ENCODE results near the gene BEAN1. TPM values are rescaled to one million over a fixed set of nuclear protein-coding genes. Genes with fewer than 3 reads are reported as not detected.

BEAN1 gene
- total RNA-seq, 1 donor from 2014 or later: 6.7 TPM

DNA sequence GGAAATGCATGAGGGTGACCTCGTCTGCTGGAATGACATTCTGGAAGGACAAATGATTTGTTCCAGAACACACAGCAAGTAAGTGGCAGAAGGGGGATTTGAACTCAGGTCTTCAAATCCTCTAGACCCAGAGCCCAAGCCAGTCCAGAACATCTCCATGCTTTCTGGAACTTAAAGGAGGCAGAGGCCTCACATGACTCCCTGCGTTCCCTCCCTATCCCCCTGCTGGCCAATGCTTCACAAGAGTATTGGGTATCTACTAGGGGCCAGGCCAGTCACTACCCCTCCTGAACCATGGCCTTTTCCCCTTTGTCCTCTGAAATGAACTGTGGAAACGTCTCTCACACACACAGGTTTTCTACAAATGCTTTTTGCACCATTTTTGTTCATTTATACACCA lies 7.6 kb upstream of the BEAN1 start:
- DNase-seq (ENCODE audit: low read depth): no peak
- TF ChIP-seq, protein P1, sequence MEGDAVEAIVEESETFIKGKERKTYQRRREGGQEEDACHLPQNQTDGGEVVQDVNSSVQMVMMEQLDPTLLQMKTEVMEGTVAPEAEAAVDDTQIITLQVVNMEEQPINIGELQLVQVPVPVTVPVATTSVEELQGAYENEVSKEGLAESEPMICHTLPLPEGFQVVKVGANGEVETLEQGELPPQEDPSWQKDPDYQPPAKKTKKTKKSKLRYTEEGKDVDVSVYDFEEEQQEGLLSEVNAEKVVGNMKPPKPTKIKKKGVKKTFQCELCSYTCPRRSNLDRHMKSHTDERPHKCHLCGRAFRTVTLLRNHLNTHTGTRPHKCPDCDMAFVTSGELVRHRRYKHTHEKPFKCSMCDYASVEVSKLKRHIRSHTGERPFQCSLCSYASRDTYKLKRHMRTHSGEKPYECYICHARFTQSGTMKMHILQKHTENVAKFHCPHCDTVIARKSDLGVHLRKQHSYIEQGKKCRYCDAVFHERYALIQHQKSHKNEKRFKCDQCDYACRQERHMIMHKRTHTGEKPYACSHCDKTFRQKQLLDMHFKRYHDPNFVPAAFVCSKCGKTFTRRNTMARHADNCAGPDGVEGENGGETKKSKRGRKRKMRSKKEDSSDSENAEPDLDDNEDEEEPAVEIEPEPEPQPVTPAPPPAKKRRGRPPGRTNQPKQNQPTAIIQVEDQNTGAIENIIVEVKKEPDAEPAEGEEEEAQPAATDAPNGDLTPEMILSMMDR (IDR thresholded peaks at IDR 0.05; ENCODE audit: insufficient read depth, low read length, poor library complexity, severe bottlenecking): peak; percentile 15

DNA sequence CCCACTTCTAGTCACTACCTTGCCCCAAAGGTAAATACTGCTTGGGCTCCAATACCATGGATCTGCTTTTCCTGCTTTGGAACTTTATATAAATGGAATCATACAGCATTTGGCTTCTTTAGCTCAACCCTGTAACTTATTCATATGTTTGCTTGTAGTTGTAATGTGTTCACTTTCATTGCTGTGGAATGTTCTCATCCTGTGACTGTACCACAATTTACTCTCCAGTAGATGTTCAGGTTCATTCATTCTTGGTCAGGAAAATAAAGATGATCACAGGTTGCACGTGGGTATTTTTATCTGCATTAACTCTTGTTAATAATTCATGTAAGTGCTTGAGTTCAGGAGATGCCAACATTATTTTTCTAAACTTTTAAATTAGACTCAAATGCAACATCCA lies 6.7 kb upstream of the BEAN1 start:
- Histone ChIP-seq H3K4me3 (ENCODE audit: low read depth, low read length) (no peak overlapping the region), H3K27me3 (ENCODE audit: control insufficient read depth, insufficient read depth, low read length) (no peaks in the 10 kb centered on the region), H3K36me3 (ENCODE audit: control insufficient read depth, insufficient read depth, low read length) (no peaks in the 10 kb centered on the region)
- TF ChIP-seq, protein P1 (IDR thresholded peaks at IDR 0.05; ENCODE audit: insufficient read depth, low read length, poor library complexity, severe bottlenecking): no peak
- no peak for DNase-seq (ENCODE audit: low read depth)

More for the DNA sequence above, 7.6 kb upstream of the BEAN1 start:
- no peaks in the 10 kb centered on the region for H3K36me3 ChIP-seq (ENCODE audit: control insufficient read depth, insufficient read depth, low read length)
- H3K4me3 ChIP-seq (ENCODE audit: low read depth, low read length): no peak overlapping the region
- H3K27me3 ChIP-seq (ENCODE audit: control insufficient read depth, insufficient read depth, low read length): no peaks in the 10 kb centered on the region

DNA sequence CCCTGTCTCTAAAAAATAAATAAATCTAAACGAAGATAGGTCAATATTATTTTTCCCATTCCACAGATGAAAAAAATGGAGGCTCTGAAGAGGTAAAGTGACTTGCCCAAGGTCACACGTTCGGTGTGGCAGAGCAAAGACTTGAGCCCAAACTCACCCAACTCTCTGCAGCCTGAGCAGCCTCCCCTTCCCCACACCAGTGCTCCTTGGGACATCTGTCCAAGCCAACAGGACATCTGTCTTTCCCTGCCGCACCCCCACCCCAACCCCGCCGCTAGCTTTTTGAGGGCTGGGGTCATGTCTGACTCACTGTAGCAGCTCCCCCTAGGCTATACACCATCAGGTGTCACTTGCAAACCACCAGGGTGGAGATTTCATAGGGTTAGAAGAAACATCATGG lies 5.2 kb upstream of the BEAN1 start:
- no peaks in the 10 kb centered on the region for H3K36me3 ChIP-seq (ENCODE audit: control insufficient read depth, insufficient read depth, low read length)
- TF ChIP-seq, protein P1 (IDR thresholded peaks at IDR 0.05; ENCODE audit: insufficient read depth, low read length, poor library complexity, severe bottlenecking): no peak
- H3K27me3 ChIP-seq (ENCODE audit: control insufficient read depth, insufficient read depth, low read length): no peaks in the 10 kb centered on the region
- no peak for DNase-seq (ENCODE audit: low read depth)
- no peak overlapping the region for H3K4me3 ChIP-seq (ENCODE audit: low read depth, low read length)

DNA sequence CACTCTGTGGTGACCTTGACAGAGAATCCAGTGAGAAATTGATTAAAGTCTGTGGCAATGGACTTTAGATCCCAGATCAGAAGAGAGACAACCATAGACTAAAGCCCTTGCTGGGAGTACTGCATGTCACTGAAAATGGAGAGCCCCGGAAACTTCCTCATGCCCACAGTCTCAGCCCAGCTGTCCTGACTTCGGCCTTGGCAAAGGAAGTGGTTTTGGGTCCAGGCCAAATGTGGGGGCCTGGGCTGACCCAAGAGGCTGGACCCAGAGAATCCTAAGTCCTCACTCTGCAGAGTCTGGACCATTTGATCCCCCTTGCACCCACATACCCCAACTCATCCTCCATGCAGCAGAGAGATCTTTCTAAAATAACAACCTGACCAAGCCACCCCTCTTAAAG lies 4.7 kb upstream of the BEAN1 start:
- no peak for DNase-seq (ENCODE audit: low read depth)
- TF ChIP-seq, protein P1 (IDR thresholded peaks at IDR 0.05; ENCODE audit: insufficient read depth, low read length, poor library complexity, severe bottlenecking): no peak
- no peak overlapping the region for H3K4me3 ChIP-seq (ENCODE audit: low read depth, low read length)
- H3K27me3 ChIP-seq (ENCODE audit: control insufficient read depth, insufficient read depth, low read length): no peaks in the 10 kb centered on the region
- H3K36me3 ChIP-seq (ENCODE audit: control insufficient read depth, insufficient read depth, low read length): no peaks in the 10 kb centered on the region

DNA sequence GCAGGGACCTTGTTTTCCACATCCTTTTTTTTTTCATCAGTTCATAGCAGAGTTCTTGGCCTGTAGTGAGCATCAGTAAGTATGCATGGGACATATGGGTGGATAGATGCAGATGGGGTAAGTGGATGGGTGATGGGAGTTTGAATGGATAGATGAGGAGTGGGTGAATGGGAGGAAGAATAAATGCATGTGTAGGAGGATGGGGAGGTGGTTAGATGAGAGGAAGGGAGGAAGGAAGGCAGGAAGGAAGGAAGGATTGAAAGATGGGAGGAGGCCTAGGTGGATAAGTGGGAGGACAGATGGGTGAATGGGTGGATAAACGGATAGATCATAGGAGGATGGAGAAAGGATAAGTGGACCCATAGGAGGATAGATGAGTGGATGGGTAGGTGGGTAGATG lies 3.9 kb upstream of the BEAN1 start:
- DNase-seq (ENCODE audit: low read depth): no peak
- TF ChIP-seq, protein P1 (IDR thresholded peaks at IDR 0.05; ENCODE audit: insufficient read depth, low read length, poor library complexity, severe bottlenecking): no peak
- no peaks in the 10 kb centered on the region for H3K36me3 ChIP-seq (ENCODE audit: control insufficient read depth, insufficient read depth, low read length)
- H3K4me3 ChIP-seq (ENCODE audit: low read depth, low read length): no peak overlapping the region
- no peaks in the 10 kb centered on the region for H3K27me3 ChIP-seq (ENCODE audit: control insufficient read depth, insufficient read depth, low read length)

DNA sequence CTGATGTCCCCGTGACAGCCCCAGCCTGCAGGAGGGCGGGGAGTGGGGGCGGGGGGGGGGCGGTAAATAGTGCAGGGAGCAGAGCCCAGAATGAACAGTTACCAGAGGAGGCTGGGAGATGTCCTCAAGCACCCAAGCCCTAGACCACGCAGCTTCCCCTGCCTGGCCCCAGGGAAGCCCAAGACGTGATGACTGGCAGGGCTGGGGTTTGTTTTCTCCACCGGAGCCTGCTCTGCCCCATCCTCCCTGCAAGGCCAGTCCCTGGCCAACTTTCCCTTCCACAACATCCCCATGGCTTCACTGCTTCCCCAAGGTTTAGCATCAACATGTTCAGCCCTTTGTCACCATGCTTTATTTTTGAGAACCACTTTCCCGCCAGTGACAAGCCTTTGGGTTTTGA lies 1.4 kb upstream of the BEAN1 start:
- Histone ChIP-seq H3K36me3 (ENCODE audit: control insufficient read depth, insufficient read depth, low read length) (no peaks in the 10 kb centered on the region), H3K4me3 (ENCODE audit: low read depth, low read length) (no peak overlapping the region), H3K27me3 (ENCODE audit: control insufficient read depth, insufficient read depth, low read length) (no peaks in the 10 kb centered on the region)
- TF ChIP-seq, protein P1 (IDR thresholded peaks at IDR 0.05; ENCODE audit: insufficient read depth, low read length, poor library complexity, severe bottlenecking): no peak
- DNase-seq (ENCODE audit: low read depth): no peak
